Stimulated activated effector memory CD8-positive, alpha-beta T cell treated with anti-CD3 and anti-CD28 coated beads, Interleukin-12 subunit alpha, Interleukin-12 subunit beta, amount 100 ng/mL, for 72 hours (primary cell): ENCODE results near the gene EOGT.

Experiments used
- ATAC-seq: fragments of 150-1000 bp; cut with Tn5 transposase; 2 replicates; pipeline ENCODE4 v1.10.0; 2021
- DNase-seq, 2 donors: peaks; one replicate each; pipeline ENCODE4 v3.0.0; 2021 to 2022; ENCODE audit warnings: low spot score in 2 of 2
- H3K27ac Mint-ChIP-seq: one replicate; pipeline ENCODE4 v1.8.0; 2022; ENCODE audit warnings: mild to moderate bottlenecking, mixed read lengths
- H3K36me3 Mint-ChIP-seq: one replicate; pipeline ENCODE4 v1.8.0; 2022; ENCODE audit warnings: mild to moderate bottlenecking, mixed read lengths
- H3K4me1 Mint-ChIP-seq: one replicate; pipeline ENCODE4 v1.8.0; 2022; ENCODE audit warnings: mixed read lengths
- H3K4me3 Mint-ChIP-seq: one replicate; pipeline ENCODE4 v1.8.0; 2022; ENCODE audit warnings: mild to moderate bottlenecking, mixed read lengths
- H3K9me3 Mint-ChIP-seq: one replicate; pipeline ENCODE4 v1.8.0; 2022; ENCODE audit warnings: mixed read lengths

Gene EOGT

GRCh38 chr3:69013253-69014021 is at the start of gene EOGT:
Gene EOGT, minus strand, starts transcription at chr3:69013684. Its CDS starts 3,838 bp downstream, at chr3:69009846.
- peak; percentile 76 to 92 for DNase-seq
- Mint-ChIP-seq H3K36me3 (peaks cover 43% of the 10 kb centered on the region), H3K27ac (peak within 1 kb of the TSS; percentile 81), H3K4me3 (peak within 1 kb of the TSS; percentile 72), H3K4me1 (peaks cover 22% of the 10 kb centered on the region), H3K9me3 (no peaks in the 10 kb centered on the region)
- ATAC-seq = peak; percentile 87

- ATAC-seq = peak; percentile 79
Measured at GRCh38 chr3:69059688-69060087, 46.2 kb upstream of the EOGT start.

DNA sequence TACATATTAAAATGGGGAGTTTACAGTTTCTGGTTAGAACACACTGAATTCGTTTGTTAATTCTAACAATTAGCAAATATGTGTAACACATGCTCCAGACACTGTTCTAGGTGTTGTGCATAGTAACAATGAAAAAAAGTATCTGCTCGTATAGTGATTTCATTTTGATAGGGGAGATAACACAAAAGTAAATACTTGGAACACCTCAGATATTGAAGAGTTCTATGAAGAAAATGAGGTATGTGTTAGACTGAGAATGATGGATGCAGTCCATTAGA is 45.4 kb upstream of the EOGT start:
- Mint-ChIP-seq H3K4me1 (peaks cover 24% of the 10 kb centered on the region), H3K27ac (peak overlapping the region; percentile 87), H3K36me3 (peaks cover 100% of the 10 kb centered on the region), H3K9me3 (no peaks in the 10 kb centered on the region), H3K4me3 (peak overlapping the region; percentile 24)
- no peak for DNase-seq
- peak; percentile 37 for ATAC-seq

More at GRCh38 chr3:69059688-69060087, 46.2 kb upstream of the EOGT start:
- DNase-seq = no peak
- H3K27ac Mint-ChIP-seq = peak overlapping the region; percentile 87
- H3K4me3 Mint-ChIP-seq = no peak overlapping the region
- H3K4me1 Mint-ChIP-seq = peaks cover 30% of the 10 kb centered on the region
- H3K36me3 Mint-ChIP-seq = peaks cover 100% of the 10 kb centered on the region
- no peaks in the 10 kb centered on the region for H3K9me3 Mint-ChIP-seq

- Mint-ChIP-seq H3K27ac (peak overlapping the region; percentile 87), H3K4me3 (peak overlapping the region; percentile 24), H3K9me3 (no peaks in the 10 kb centered on the region), H3K4me1 (peaks cover 19% of the 10 kb centered on the region), H3K36me3 (peaks cover 100% of the 10 kb centered on the region)
- DNase-seq (no peak), ATAC-seq (peak; percentile 92)
Measured at GRCh38 chr3:69058180-69058946, 44.9 kb upstream of the EOGT start.

DNA sequence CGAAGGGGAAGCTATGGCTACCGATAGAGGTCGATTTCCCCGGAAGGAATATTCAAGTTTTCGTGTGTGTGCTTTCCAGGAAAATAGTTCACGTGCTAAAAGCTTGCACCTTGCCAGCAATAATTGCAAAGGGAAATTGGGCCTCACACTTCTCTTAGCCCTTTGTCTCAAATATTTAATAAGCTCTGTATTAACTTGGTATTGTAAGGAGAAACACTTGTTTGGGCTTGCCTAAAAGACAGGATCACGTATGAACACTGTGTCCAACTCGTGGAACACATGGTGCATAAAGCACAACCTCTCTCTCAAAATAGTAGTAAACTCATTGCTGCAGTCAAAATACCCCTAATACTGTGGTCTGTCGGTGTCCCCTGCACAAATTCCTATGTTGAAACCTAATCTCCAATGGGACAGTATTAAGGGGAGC is 39.0 kb upstream of the EOGT start:
- ATAC-seq (no peak), DNase-seq (no peak)
- Mint-ChIP-seq H3K4me1 (peaks cover 31% of the 10 kb centered on the region), H3K36me3 (peaks cover 96% of the 10 kb centered on the region), H3K27ac (peak overlapping the region; percentile 99), H3K9me3 (no peaks in the 10 kb centered on the region), H3K4me3 (peak overlapping the region; percentile 98)

DNA sequence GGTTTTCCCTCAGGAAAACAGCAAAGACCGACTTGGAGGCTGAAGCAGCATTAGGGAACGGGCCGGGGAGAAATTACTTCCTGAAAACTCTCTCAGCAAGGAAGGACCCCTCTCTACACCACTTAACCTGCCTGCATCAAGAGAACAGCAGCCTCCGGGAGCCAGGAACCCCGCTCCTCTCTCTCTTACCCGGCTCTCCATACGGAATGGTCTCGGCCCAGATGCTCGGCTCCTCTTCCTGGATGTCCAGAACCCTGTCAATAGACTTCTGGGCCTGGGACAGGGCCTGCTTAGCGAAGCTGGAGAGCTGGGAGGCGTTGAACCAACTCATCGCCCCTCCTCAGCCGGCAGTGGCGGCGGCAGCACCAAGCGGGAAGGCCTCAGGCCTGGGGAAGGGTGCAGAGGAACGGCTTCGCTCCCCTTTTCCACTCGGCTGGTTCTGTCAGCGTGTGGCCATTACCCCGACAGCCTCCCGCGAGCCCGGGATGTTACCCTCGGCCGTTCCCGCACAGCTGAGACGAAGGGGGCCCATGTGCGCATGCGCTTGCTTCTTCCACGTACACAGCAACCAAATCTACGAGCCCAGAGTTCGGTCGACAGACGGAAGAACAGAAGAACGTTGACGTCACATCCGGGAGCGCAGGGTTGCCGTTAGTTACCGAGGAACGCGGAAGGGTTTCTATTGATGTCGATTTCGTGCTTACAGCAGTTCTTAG is 38.4 kb upstream of the EOGT start, which contains the start of gene TMF1:
TMF1 (minus strand) TSS at position 578 of the 716 bp plus-strand sequence; CDS start at position 331, 247 bp downstream.
- Mint-ChIP-seq H3K9me3 (no peaks in the 10 kb centered on the region), H3K36me3 (peaks cover 96% of the 10 kb centered on the region), H3K4me3 (peak within 1 kb of the TSS; percentile 98), H3K4me1 (peaks cover 36% of the 10 kb centered on the region), H3K27ac (peak within 1 kb of the TSS; percentile 99)
- ATAC-seq (peak; percentile 97), DNase-seq (peak; percentile 90 to 98)

DNA sequence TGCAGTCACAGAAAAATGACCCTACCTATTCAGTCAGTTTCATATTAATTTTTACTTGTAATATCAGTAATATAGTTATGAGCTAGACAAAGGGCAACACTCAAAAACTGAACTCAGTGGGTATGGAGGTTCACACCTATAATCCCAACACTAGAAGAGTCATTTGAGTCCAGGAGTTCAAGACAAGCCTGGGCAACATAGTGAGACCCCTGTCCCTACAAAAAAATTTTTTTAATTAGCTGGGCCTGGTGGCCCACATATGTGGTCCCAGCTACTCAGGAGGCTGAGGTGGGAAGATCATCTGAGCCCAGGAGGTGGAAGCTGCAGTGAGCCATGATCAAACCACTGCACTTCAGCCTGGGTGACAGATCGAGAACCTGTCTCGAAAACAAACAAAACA is 35.5 kb upstream of the EOGT start:
- peaks cover 42% of the 10 kb centered on the region for H3K4me1 Mint-ChIP-seq
- peaks cover 96% of the 10 kb centered on the region for H3K36me3 Mint-ChIP-seq
- ATAC-seq (peak; percentile 15), DNase-seq (no peak)
- no peaks in the 10 kb centered on the region for H3K9me3 Mint-ChIP-seq
- no peak overlapping the region for H3K27ac Mint-ChIP-seq
- H3K4me3 Mint-ChIP-seq = peak overlapping the region; percentile 98

- DNase-seq (no peak), ATAC-seq (no peak)
- H3K27ac Mint-ChIP-seq = no peak overlapping the region
- H3K36me3 Mint-ChIP-seq = peaks cover 100% of the 10 kb centered on the region
- H3K4me1 Mint-ChIP-seq = peaks cover 24% of the 10 kb centered on the region
- no peak overlapping the region for H3K4me3 Mint-ChIP-seq
- H3K9me3 Mint-ChIP-seq = no peaks in the 10 kb centered on the region
Measured at GRCh38 chr3:69044608-69045007, 31.1 kb upstream of the EOGT start.

- ATAC-seq (peak; percentile 83), DNase-seq (no peak)
- Mint-ChIP-seq H3K27ac (peak overlapping the region; percentile 59), H3K36me3 (peaks cover 100% of the 10 kb centered on the region), H3K9me3 (no peaks in the 10 kb centered on the region), H3K4me3 (no peak overlapping the region), H3K4me1 (peaks cover 17% of the 10 kb centered on the region)
Measured at GRCh38 chr3:69033470-69033869, 20.0 kb upstream of the EOGT start.

DNA sequence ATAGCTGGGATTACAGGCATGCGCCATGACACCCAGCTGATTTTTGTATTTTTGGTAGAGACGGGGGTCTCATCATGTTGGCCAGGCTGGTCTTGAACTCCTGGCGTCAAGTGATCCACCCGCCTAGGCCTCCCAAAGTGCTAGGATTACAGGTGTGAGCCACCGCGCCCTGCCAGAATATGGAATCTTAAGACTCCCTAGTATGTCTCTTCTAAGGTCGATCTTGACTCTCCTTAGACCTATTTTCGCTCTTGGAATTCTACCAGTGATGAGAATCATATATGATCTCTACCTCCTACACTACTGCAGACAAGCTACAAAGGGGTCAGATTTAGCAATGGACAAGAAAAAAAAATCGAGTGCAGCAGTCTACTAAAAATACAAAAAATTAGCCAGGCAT is 19.3 kb upstream of the EOGT start:
- H3K27ac Mint-ChIP-seq = peak overlapping the region; percentile 59

GRCh38 chr3:69032142-69032541 is 18.7 kb upstream of the EOGT start:
- Mint-ChIP-seq H3K9me3 (no peaks in the 10 kb centered on the region), H3K36me3 (peaks cover 100% of the 10 kb centered on the region), H3K4me3 (no peak overlapping the region), H3K27ac (peak overlapping the region; percentile 59), H3K4me1 (peaks cover 17% of the 10 kb centered on the region)
- DNase-seq = no peak
- peak; percentile 86 for ATAC-seq

More for the DNA sequence above, 19.3 kb upstream of the EOGT start:
- no peak for ATAC-seq
- Mint-ChIP-seq H3K4me1 (peaks cover 17% of the 10 kb centered on the region), H3K36me3 (peaks cover 100% of the 10 kb centered on the region), H3K4me3 (no peak overlapping the region), H3K9me3 (no peaks in the 10 kb centered on the region)
- no peak for DNase-seq

DNA sequence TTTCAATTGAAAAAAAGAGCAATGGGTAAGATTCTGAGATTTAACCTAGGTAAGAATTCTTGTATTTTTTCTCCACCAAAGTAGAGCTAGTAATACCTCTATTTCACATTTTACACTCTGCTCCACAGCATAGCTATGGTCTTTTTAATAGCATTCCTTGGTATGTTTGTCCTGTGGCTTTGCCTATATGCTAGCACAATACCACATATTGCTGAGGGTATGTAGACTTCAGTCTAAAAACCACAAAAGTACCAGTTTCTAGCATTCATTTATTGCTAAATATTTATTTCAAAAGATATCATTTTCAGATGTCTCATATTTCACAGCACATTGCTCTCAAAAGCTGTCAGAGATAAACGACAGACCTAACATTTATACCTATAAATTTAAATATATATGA is 18.2 kb upstream of the EOGT start:
- no peak overlapping the region for H3K4me3 Mint-ChIP-seq
- H3K27ac Mint-ChIP-seq = peak overlapping the region; percentile 59
- ATAC-seq (no peak), DNase-seq (no peak)
- H3K4me1 Mint-ChIP-seq = peaks cover 17% of the 10 kb centered on the region
- peaks cover 100% of the 10 kb centered on the region for H3K36me3 Mint-ChIP-seq
- H3K9me3 Mint-ChIP-seq = no peaks in the 10 kb centered on the region

- peaks cover 87% of the 10 kb centered on the region for H3K36me3 Mint-ChIP-seq
- no peak for DNase-seq
- no peak overlapping the region for H3K4me3 Mint-ChIP-seq
- no peaks in the 10 kb centered on the region for H3K9me3 Mint-ChIP-seq
- ATAC-seq = no peak
- H3K4me1 Mint-ChIP-seq = no peaks in the 10 kb centered on the region
- peak overlapping the region; percentile 58 for H3K27ac Mint-ChIP-seq
Measured at GRCh38 chr3:69020857-69021256, 7.4 kb upstream of the EOGT start.

- Mint-ChIP-seq H3K4me1 (peaks cover under 1% of the 10 kb centered on the region), H3K9me3 (no peaks in the 10 kb centered on the region), H3K4me3 (no peak overlapping the region), H3K27ac (no peak overlapping the region), H3K36me3 (peaks cover 83% of the 10 kb centered on the region)
- DNase-seq (no peak), ATAC-seq (no peak)
Measured at GRCh38 chr3:69020424-69020823, 6.9 kb upstream of the EOGT start.

DNA sequence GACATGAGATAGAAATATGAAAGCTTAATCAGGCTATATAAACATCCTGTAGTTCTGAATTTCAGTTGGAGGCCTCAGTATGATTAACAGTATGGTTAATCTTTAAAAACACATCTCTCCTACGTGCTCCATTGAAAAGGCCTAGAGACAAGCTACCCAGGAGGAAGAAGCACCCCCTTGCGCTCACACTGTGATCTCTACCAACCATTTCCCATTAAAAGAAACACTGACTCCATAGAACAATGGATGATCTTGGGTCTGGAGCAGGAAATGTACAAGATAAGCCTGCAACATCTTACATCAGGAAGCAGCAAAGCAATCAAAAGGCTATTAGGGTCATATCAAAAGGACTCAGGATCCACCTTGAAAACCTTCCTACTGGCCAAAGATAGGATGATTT is 3.4 kb upstream of the EOGT start:
- H3K36me3 Mint-ChIP-seq = peaks cover 51% of the 10 kb centered on the region
- no peak for ATAC-seq
- DNase-seq = no peak
- peaks cover 17% of the 10 kb centered on the region for H3K4me1 Mint-ChIP-seq
- H3K27ac Mint-ChIP-seq = no peak overlapping the region
- no peaks in the 10 kb centered on the region for H3K9me3 Mint-ChIP-seq
- no peak overlapping the region for H3K4me3 Mint-ChIP-seq
